Measurements from ENCODE around the gene TMOD1.

Gene TMOD1

GRCh38 chr9:97500263-97500662 is 1.2 kb upstream of the TMOD1 start:
- DNase-seq = no peak

DNA sequence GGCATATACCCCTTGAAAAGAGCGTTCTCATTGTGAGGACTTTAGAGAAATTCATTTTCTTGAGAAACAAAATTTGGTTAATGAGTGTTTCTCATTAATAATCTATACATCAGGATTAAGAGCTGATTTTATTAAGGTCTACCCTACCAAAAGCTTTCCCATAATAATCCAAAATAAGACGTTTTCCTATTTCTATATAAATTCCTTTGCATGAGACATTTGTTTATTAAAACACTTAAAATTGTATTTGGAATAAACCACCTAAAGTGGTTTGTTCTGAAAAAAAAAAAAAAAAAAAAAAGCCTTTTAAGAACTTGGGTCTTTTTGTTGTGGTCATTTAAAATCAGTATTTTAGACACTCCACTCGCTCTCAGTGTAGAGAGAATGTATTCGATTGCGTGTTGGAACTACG is 695 bp upstream of the TMOD1 start:
- no peak for DNase-seq

DNA sequence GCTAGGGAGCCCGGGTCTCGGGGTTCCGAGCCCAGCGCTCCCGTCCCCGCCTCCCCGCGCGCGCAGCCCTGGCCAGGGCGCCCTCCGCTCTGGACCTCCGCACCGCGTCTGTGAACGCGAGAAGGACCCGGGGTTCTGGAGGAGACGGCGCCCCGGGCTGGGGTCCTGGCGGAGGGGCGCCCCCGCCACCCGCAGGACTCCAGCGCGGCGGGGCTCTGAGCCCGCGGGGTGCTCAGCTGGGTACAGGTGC is 431 bp downstream of the TMOD1 start:
- DNase-seq = no peak

DNA sequence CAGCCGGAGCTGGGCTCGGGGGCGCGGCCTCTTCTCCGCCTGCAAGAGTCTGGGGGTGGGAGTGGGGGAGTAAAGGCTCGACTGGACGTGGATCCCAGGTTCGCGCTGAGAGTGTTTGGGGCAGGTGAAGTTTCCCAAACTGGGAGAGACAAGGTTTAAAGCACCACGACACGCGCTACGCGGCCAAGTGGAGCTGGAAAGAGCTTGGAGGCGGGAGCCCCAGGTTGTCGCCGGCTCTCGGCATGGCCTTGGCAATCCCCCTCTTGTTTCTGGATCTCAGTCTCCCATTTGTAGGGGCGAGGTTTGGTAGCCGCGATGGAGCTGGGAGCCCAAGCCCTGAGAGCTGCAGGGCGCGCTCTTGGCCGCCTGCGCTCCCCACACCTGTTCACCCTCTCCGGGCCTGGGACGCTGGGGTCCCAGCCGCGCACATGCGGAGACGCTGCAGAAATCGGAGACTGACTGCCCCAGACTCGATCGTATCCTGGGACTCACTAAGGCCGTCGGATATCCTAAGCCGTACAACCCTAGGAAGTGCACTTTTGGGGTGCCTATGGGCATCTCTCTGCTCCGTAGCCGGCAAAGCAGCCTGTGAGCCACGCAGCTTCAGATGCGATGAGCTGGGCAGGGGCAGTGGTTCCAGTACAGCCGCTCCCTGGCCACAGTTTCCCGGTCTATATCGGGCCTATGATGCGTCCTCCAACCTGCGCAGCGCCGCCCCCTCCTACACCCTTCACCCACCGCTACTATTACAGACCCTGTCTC is 937 bp downstream of the TMOD1 start:
- DNase-seq = no peak

DNA sequence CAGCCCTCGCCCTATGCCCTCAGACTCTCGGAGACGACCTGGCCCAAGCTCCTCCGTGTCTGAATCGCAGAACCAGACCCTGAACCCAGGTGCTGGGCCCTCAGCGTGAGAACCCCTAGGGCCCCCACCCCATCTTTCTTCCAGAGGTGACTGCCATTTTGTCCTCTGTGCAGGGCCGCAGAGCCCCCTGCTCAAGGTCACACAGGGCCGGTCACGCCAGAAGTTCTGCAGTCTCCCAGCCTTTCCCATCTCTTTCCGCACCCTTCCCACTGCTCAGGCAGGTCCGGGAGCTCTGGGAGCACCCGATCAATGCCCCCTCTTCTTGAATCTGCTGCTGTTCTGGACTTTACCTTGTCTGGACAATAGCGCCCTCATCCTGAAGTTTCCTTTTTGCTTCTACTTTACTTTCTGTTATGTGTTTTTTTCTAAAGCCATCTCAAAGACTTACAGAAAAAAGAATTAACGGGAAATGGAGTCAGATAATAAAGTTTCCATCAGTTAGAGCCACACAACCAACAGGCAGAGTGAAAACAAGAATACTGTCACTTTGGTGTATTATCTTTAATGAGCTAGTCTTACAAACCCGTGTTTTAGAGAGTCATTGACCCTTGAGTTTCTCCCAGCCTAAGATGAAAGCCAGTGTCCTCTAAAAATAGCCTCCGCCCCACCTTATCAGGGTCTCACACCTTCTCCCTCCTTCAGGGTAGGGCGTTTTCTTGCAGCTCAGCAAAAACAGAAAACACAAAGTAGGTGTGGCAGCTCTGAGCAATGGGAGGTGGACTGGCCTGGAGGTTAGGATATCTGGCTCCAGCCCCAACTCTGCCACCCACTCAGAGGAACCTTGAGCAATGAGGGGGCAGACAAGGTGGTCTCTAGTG is 1.8 kb downstream of the TMOD1 start:
- no peak for DNase-seq

GRCh38 chr9:97503862-97504210 is 2.4 kb downstream of the TMOD1 start:
- no peak for DNase-seq

- no peak for DNase-seq
Measured at GRCh38 chr9:97504381-97505216, 3.1 kb downstream of the TMOD1 start.

DNA sequence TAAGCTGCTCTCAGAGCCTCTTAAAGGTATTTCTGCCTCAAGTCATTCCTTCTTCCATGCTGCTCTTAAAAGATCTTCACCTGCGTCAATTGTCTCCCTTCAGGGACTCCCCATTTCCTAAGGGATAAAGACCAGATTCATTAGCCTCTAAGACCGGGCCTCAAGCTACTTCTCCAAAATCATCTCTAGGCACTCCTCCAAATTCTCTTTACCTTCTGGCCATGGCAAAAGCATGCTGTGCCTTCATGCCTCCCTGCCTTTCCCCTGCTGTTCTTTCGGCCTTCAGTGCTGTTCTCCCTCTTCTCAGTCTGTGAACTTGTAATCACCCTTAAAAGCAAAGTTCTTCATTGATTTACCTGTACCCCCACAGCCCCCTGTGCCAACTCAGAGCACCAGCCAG is 4.4 kb downstream of the TMOD1 start:
- no peak for DNase-seq

DNA sequence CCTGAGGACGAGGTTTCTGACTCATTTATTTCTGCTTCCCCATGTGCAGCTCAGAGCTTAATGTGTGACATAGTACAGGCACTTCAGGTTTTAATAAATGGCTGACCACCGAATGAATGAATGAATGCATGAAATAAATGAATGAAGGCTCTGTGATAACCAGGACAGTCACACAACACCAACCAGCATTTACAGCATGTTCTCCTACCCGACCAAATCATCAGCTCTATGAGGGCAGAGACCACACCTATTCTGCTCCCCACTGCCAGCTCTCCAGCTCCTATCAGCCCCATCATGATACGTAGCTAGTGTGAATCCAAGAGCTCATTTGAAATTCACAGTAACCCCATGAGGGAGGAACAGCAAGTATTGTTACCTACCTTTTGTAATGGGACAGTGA is 4.8 kb downstream of the TMOD1 start:
- no peak for DNase-seq

GRCh38 chr9:97506787-97507186 is 5.3 kb downstream of the TMOD1 start:
- no peak for DNase-seq

- no peak for DNase-seq
Measured at GRCh38 chr9:97507428-97507984, 6.0 kb downstream of the TMOD1 start.

GRCh38 chr9:97508852-97509251 is 7.4 kb downstream of the TMOD1 start:
- no peak for DNase-seq

DNA sequence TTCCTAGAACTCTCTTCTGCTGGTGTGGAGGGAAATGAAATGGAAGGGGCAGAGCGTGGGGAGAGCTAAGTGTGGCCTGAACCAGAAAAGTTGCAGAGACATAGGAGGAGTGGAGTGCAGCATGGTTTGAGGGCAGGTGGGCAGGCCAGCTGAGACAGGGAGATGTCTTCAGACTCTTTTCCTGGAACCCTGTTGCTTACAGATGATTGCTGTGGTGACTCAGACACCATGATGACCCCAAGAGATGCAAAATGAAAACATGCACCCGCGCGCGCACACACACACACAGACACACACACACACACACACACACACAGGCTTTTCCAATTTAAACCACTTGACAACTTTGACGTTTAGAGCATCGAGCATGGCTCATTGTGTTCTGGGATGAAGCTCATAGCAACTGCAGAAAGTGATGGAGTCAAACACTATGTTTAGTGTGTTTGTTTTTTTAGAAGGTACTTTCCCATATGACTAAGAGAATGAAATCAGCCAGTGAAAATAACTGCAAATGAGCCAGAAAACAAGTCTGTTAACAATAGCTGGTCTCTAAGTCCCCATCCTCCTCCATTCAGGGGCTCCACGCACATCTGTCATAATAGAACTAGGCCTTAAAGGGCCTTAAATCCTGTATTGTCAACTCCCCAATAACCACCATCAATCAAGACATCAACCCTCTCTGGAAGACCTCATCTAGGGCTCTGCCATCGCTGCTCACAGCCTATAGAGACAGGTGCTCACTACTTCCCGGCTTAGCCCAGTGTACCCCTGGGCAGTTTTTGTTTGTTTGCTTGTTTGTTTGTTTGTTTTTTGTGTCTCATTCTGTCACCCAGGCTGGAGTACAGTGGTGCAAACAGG is 9.6 kb downstream of the TMOD1 start:
- DNase-seq = no peak

GRCh38 chr9:97511655-97512427 is 10.4 kb downstream of the TMOD1 start:
- no peak for DNase-seq

DNA sequence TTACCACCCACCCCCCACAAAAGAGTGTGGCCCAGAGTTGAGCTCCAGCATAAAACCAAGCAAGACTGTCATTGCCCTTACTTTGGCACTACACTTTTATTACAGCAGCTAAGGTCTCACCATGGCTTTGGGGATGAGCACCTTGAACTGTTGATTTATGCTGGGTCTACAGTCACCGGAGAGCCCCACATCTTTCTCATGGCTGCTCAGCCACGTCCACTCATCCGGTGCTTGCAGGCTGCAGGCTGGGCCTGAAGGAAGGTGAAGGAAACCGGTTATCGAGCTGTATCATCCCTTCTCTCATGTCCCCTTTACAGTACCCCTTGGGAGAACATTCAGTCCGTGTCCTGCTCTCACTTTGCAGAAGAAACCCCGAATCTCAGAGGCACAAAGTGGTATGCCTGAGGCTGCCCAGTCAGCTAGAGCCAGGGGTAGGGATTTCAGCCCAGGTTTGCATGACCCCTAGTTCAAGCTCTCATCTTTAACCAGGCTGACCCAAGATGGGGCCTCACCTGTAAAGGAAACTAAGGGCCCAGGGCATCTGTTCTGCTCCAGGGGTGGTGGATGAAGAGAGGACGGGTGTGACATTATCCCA is 11.6 kb downstream of the TMOD1 start:
- no peak for DNase-seq

- DNase-seq = no peak
Measured at GRCh38 chr9:97514531-97514930, 13.1 kb downstream of the TMOD1 start.

- no peak for DNase-seq
Measured at GRCh38 chr9:97515662-97516061, 14.2 kb downstream of the TMOD1 start.

DNA sequence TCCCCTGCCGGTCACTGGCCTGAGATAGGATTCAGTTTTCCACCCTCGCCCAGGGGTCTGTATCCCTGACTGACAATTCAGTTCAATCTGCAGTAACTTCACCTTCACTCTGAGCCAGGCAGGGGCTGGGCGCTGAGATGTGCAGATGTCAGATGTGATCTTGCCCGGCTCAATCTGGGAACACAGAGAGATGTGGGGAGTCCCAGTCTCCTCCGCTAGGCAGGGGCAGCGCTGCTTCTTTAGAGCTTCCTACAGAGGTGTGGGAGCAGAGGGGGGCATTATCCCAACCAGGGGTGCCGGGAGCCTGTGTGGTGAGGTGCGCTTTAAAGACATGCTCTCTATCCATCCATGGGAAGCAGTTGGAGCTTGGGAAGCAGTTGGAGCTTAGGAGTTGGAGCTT is 14.6 kb downstream of the TMOD1 start:
- no peak for DNase-seq

DNA sequence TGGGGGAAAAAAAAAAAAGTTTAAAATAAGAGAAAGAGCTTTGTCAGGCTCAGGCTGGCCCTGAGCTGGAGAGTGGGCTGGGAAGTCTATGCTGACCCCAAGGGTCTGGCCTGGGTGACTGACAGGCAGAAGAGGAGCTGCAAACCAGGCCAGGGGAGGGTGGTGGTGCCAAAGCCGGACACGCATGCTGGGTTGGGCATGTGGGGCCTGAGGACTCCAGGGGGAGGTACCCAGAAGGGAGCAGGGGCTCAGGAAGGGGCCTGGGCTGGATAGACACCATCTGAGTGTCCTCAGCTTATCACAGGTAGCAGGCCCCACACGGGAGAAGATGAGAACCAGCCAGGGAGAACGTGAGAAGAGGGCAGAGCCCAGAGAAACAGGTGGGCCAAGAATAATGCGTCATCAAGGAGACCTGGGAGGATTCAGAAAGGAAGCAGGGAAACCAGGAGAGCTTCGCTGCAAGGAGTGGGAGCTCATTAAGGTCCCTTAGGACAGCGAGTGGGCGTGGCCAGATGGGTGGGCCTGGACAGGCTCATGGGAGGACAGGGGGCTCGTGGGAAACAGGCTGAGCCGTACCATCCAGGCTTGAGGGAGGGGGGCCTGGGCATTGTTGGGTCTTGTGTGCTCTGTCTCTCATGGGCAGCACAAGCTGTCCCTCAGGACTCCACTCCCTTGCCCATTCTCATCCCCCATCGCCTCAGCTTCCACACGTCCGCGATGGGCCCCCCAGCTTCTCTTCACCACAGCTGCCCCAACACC is 16.0 kb downstream of the TMOD1 start:
- no peak for DNase-seq

GRCh38 chr9:97518166-97518908 is 16.9 kb downstream of the TMOD1 start:
- no peak for DNase-seq

All from activated CD4-positive, CD25-positive, alpha-beta regulatory T cell (primary cell).